DMS153 (cell line): ENCODE measurements around the gene RASSF9.
A peak's percentile ranks its signal among the peaks of the same experiment; 100 is the strongest.

Experiments
- DNase-seq: peaks from one replicate; lab custom pipeline; 2025; lab: John Stamatoyannopoulos, UW

Gene RASSF9

GRCh38 chr12:85821206-85821605 lies 15.0 kb downstream of the RASSF9 start:
- no peak for DNase-seq

GRCh38 chr12:85820101-85820500 lies 16.1 kb downstream of the RASSF9 start:
- DNase-seq, result no peak

GRCh38 chr12:85814741-85815140 lies 21.5 kb downstream of the RASSF9 start:
- DNase-seq, result no peak

GRCh38 chr12:85814071-85814470 lies 22.1 kb downstream of the RASSF9 start:
- peak; percentile 43 for DNase-seq

- DNase-seq, result no peak
Observed at GRCh38 chr12:85809500-85809899, 26.7 kb downstream of the RASSF9 start.

GRCh38 chr12:85807730-85808129 lies 28.5 kb downstream of the RASSF9 start:
- DNase-seq, result no peak

GRCh38 chr12:85805654-85806053 lies 30.6 kb downstream of the RASSF9 start:
- no peak for DNase-seq

GRCh38 chr12:85804663-85805062 lies 31.5 kb downstream of the RASSF9 start:
- no peak for DNase-seq

GRCh38 chr12:85803923-85804322 lies 32.3 kb downstream of the RASSF9 start:
- DNase-seq, result no peak

- DNase-seq, result no peak
Observed at GRCh38 chr12:85803231-85803630, 33.0 kb downstream of the RASSF9 start.

GRCh38 chr12:85798122-85798521 lies 38.1 kb downstream of the RASSF9 start:
- no peak for DNase-seq

- no peak for DNase-seq
Observed at GRCh38 chr12:85796001-85796400, 40.2 kb downstream of the RASSF9 start.

- no peak for DNase-seq
Observed at GRCh38 chr12:85794531-85794930, 41.7 kb downstream of the RASSF9 start.

GRCh38 chr12:85784096-85784720 lies 52.0 kb downstream of the RASSF9 start:
- DNase-seq, result no peak

GRCh38 chr12:85782711-85783110 lies 53.5 kb downstream of the RASSF9 start:
- DNase-seq, result no peak

- DNase-seq, result peak; percentile 43
Observed at GRCh38 chr12:85781766-85782165, 54.4 kb downstream of the RASSF9 start.

GRCh38 chr12:85779768-85780167 lies 56.4 kb downstream of the RASSF9 start:
- peak; percentile 95 for DNase-seq

GRCh38 chr12:85775091-85775490 lies 61.1 kb downstream of the RASSF9 start:
- no peak for DNase-seq

- peak; percentile 92 for DNase-seq
Observed at GRCh38 chr12:85765453-85765869, 70.7 kb downstream of the RASSF9 start.

- DNase-seq, result no peak
Observed at GRCh38 chr12:85759623-85760022, 76.6 kb downstream of the RASSF9 start.

- DNase-seq, result no peak
Observed at GRCh38 chr12:85759091-85759490, 77.1 kb downstream of the RASSF9 start.

- DNase-seq, result no peak
Observed at GRCh38 chr12:85755760-85756159, 80.4 kb downstream of the RASSF9 start.
